Lung (tissue), 4 donors: ENCODE measurements around the gene AZI2. TPM values are rescaled to one million over a fixed set of nuclear protein-coding genes. Genes with fewer than 3 reads are reported as not detected.

Source experiments
- polyA plus RNA-seq, 2 donors: library from polyadenylated mRNA; stranded (reverse); fragments of 200-250 nt; gene quantifications; one replicate each; pipeline ENCODE4 v1.2.1, GENCODE V29; 2013
- total RNA-seq, 2 donors: library from RNA; depleted of rRNA in 1 of 2; stranded (reverse); fragments of >200 nt in 1 of 2; gene quantifications; one replicate each; pipeline ENCODE4 v1.2.1, GENCODE V29; 2014 to 2021
- donor health status: Bipolar disorder and iron deficiency.
- donor health status: healthy.
- donor health status: DM: yes; HTN: yes; CAD: no.

Gene AZI2
- total and polyA plus RNA-seq, 4 donors = 32.5 to 132 (median 65.3) TPM

Other genes starting within 250 kb of the AZI2 start
- gene CMC1, start 107.2 kb downstream of the AZI2 start, total RNA-seq = 10 to 100 TPM; 17.6 to 21.2 TPM
- 10 to 100 TPM; 32.7 to 35.6 TPM for gene CMC1, start 107.2 kb downstream of the AZI2 start, polyA plus RNA-seq
- 1 to 10 TPM in 1 of 2 donors, under 1 TPM in 1; 0.98 to 2.1 TPM for gene ZCWPW2, start 103 bp downstream of the AZI2 start, total RNA-seq
- under 1 TPM; 0.37 to 0.77 TPM for gene ZCWPW2, start 103 bp downstream of the AZI2 start, polyA plus RNA-seq